Right cardiac atrium (tissue), 5 donors: Measurements from ENCODE around the gene AGPS. TPM values are rescaled to one million over a fixed set of nuclear protein-coding genes. Genes with fewer than 3 reads are reported as not detected.

Experiments used
- ATAC-seq, 2 donors: fragments of 200-7000 bp; cut with Tn5 transposase; one replicate each; pipeline versions ENCODE4 v1.8.0 to v1.9.1; 2020; ENCODE audit warnings: moderate library complexity in 2 of 2, mild to moderate bottlenecking in 1 of 2
- DNase-seq, 3 donors: peaks; one replicate each; pipeline ENCODE4 v3.0.0-alpha.2; 2020
- H3K27ac ChIP-seq: one replicate; pipeline ENCODE4 v1.5.1; 2013; ENCODE audit warnings: mild to moderate bottlenecking, low read length, control low read depth, moderate library complexity
- H3K27me3 ChIP-seq: one replicate; pipeline ENCODE4 v1.6.1; 2013; ENCODE audit not compliant: control insufficient read depth, insufficient read depth
- H3K4me1 ChIP-seq: one replicate; pipeline ENCODE4 v1.6.1; 2013; ENCODE audit warnings: low read length; ENCODE audit not compliant: control insufficient read depth, insufficient read depth
- H3K4me3 ChIP-seq: one replicate; pipeline ENCODE4 v1.5.1; 2013; ENCODE audit warnings: low read length, control low read depth
- H3K9me3 ChIP-seq: one replicate; pipeline ENCODE4 v1.6.1; 2013; ENCODE audit warnings: low read length; ENCODE audit not compliant: control insufficient read depth
- WGBS: extraction: QIAGEN DNeasy Blood & Tissue Kit; methylation state at CpG from one replicate; pipeline ENCODE4 v1.1.7; 2013; 5-methylcytosine and 5-hydroxymethylcytosine counted together
- intact Hi-C, 4 donors: fragments of 100-400 bp; cut with DNase I; formaldehyde crosslinking; loops; one replicate each; pipeline versions ENCODE4 v1.11.0 to v1.14.0; 2022 to 2023
- polyA plus RNA-seq: library from polyadenylated mRNA; stranded (reverse); fragments of 200-250 nt; gene quantifications from one replicate; pipeline ENCODE4 v1.2.3, GENCODE V29; 2013
- total RNA-seq, 4 donors: library from RNA; stranded (reverse); fragmentation: NEBNext Ultra II Directional; extraction: Animal tissue kit (Norgen Biotek cat#: 25700); gene quantifications; one replicate each; pipeline ENCODE4 v1.2.1, GENCODE V29; 2021
- donor health status: healthy with polysubstance abuse.
- donor health status: DM: no; HTN: yes; CAD: no.
- donor health status: DM: no; HTN: no; CAD: no.
- donor health status: DM: no; HTN: yes; CAD: no; lungs with severe emphysema.
- donor health status: DM: yes; HTN: yes; CAD: no.

AGPS gene
- total and polyA plus RNA-seq, 5 donors: 4.7 to 26.0 (median 23.9) TPM

- WGBS: 70% methylated on average over 1 of the region's 1 CpG
- no peak overlapping the region for H3K4me3 ChIP-seq
- DNase-seq: no peak
- H3K9me3 ChIP-seq: no peaks in the 10 kb centered on the region
- no peaks in the 10 kb centered on the region for H3K27me3 ChIP-seq
- no peak for ATAC-seq
- no peaks in the 10 kb centered on the region for H3K4me1 ChIP-seq
- no peak overlapping the region for H3K27ac ChIP-seq
- intact Hi-C loops: no loop called here
Measured at GRCh38 chr2:177589186-177589585, 196.6 kb downstream of the AGPS start.

GRCh38 chr2:177592397-177592796 is 199.8 kb downstream of the AGPS start:
- intact Hi-C loops: no loop called here
- Histone ChIP-seq H3K4me1 (no peaks in the 10 kb centered on the region), H3K4me3 (no peak overlapping the region), H3K27ac (no peak overlapping the region), H3K9me3 (no peaks in the 10 kb centered on the region), H3K27me3 (no peaks in the 10 kb centered on the region)
- WGBS: 91% methylated on average over 2 of the region's 2 CpGs
- ATAC-seq (no peak), DNase-seq (peak in 1 of 3 donors; percentile 23)

- intact Hi-C loops: no loop called here
- Histone ChIP-seq H3K27me3 (no peaks in the 10 kb centered on the region), H3K9me3 (no peaks in the 10 kb centered on the region), H3K4me3 (no peak overlapping the region), H3K27ac (no peak overlapping the region), H3K4me1 (no peaks in the 10 kb centered on the region)
- DNase-seq (no peak), ATAC-seq (no peak)
Measured at GRCh38 chr2:177592945-177593344, 200.4 kb downstream of the AGPS start.

GRCh38 chr2:177593402-177593801 is 200.8 kb downstream of the AGPS start:
- 95% methylated on average over 3 of the region's 3 CpGs for WGBS
- intact Hi-C loops: no loop called here

More at GRCh38 chr2:177593402-177593801, 200.8 kb downstream of the AGPS start:
- H3K27ac ChIP-seq: no peak overlapping the region
- peak in 1 of 3 donors; percentile 25 for DNase-seq
- no peaks in the 10 kb centered on the region for H3K27me3 ChIP-seq
- no peaks in the 10 kb centered on the region for H3K4me1 ChIP-seq
- H3K4me3 ChIP-seq: no peak overlapping the region
- H3K9me3 ChIP-seq: no peaks in the 10 kb centered on the region
- ATAC-seq: no peak

Other genes starting within 250 kb of the AGPS start
- 100 to 1,000 TPM in 1 of 4 donors, 10 to 100 TPM in 3; 66.9 to 110 (median 84.2) TPM for gene HNRNPA3, start 180.0 kb upstream of the AGPS start, total RNA-seq
- 74.1 TPM for gene HNRNPA3, start 180.0 kb upstream of the AGPS start, polyA plus RNA-seq
- gene NFE2L2, start 128.0 kb upstream of the AGPS start, total RNA-seq: 10 to 100 TPM; 70.0 to 95.7 (median 77.7) TPM
- 55.8 TPM for gene NFE2L2, start 128.0 kb upstream of the AGPS start, polyA plus RNA-seq